ENCODE results near the gene ARFIP1.

The ARFIP1 gene

DNA sequence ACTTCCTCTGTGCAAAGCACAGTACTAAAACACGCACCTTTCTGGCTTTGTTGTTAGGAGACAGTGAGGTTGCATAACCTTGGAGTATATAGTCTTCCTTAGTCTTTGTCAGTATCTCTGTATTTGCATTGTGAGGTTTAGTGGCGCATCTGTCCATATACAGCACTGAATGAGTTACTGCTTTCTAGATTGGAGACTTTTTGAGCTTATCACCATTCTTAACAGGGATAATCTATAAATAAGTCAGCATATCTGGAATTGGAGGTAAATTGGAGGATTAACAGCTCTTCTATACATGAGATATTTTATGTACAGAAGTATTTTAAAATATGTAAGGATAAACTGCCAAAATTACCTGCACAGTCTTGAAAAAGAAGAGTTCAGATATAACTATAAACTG is 160.7 kb downstream of the ARFIP1 start:
- DNase-seq (ENCODE audit: low read depth): no peak

DNA sequence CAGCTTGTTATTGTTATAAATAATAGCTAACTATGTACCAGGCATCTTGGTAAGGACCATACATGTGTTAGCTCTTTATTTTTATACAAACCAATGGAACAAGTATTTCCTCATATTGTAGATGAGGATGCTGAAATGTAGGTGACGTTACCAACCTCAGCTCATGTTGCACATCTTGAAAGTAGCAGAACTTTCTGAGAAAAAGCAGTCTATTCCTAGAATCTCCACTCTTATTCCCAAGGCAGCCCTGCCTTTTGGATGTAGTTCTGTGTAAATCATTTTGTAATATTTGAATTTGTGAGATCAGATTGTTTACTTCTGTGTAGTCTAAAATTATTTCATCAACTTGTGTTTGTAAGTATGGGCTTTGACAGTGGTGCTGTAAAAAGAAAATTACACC is 161.7 kb downstream of the ARFIP1 start:
- DNase-seq (ENCODE audit: low read depth): no peak

DNA sequence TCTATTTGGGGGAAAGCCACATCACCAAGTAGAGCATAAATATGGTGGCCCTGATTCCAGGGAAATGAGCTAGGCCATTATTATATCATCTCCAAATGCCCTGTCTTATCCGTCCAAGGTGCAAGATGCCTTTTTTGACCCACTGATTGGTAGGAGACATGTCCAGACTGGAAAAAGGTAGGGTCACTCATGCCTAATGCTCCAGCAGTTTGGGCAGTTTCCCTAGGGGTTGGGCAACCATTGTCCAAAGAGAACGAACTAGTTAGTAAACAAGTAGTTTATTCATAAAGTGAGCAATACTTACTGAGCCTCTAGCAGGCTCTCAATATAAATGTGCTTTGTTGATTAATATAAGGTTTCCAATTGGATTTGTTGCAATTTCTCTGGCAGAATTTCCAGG is 162.6 kb downstream of the ARFIP1 start:
- DNase-seq (ENCODE audit: low read depth): no peak

DNA sequence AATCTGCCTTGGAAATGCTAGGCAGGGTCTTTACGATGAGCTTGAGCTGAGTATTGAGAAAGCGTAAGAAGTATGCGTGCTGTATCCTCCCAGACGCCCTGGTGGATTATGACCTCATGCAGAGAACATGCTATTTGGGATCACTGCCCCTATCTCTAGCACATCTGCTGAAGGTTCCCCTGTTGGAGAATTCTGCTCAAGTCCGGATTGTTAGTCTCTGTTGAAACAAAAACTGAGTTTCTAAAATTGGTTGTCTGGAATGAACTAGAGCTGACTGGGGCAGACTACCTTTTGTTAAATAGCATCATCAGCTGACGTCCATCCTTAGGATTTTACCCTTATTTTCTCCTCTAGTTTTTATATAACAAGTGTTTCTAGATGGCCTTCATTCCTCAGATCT is 163.9 kb downstream of the ARFIP1 start:
- no peak for DNase-seq (ENCODE audit: low read depth)

DNA sequence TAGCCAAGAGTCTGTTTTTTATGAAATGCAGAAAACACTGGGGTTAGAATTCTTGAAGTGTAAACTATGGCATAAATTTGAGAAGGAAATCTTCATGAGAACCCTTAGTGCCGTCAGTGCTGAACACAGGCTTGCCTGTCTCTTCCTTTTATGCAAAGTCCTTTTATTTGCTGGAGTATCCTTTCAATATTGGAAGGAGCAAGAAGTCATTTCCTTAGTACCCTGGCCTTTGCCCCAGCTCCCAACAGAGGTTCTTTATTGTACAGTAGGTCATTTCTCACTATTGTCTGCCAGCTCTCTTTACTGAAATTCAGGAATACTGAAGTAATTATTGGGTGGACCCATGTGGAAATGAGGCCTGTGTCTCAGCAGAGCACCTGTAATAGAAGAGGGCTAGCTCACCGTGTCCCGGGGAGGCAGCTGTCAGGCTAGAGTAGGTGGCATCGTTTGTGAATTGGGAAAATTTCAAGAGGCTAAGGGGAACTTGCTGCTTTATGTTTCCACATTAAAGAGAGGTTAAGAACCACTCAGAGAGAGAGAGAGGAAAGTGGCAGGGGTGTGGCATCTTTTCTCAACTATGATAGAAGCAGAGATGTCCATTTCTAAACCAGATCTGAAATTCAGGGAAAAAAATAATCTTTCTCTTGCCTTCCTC is 165.0 kb downstream of the ARFIP1 start:
- DNase-seq (ENCODE audit: low read depth): no peak

DNA sequence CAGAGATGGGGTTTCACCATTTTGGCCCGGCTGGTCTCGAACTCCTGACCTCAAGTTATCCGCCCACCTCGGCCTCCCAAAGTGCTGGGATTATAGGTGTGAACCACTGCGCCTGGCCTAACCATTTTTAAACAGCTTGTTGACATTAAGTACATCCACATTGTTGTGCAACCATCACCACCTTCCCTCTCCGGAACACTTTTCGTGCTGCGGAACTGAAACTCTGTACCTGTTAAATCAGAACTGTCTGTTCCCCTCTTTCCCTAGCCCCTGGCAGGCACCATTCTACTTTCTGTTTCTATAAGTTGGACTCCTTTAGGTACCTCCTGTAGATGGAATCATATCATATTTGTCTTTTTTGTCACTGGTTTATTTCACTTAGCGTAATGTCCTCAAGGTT is 165.9 kb downstream of the ARFIP1 start:
- no peak for DNase-seq (ENCODE audit: low read depth)

DNA sequence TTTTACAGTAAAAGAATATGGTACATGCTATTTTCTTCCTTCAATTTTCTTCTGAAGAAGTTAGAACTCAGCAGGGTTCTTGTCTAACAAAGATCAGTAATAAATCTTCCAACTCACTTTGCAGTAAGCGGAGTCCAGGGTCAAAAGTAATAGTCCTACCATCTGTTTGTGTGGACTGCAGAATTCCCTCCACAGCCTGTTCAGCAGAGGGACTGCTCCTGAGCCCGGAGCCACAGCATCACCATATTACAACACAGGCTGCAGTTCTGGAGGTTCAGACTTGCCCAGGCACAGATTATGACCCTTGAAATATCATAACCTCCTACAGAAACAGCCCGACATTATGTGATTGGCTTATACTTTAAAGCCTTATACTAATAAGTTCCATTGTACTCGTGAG is 166.7 kb downstream of the ARFIP1 start:
- no peak for DNase-seq (ENCODE audit: low read depth)

DNA sequence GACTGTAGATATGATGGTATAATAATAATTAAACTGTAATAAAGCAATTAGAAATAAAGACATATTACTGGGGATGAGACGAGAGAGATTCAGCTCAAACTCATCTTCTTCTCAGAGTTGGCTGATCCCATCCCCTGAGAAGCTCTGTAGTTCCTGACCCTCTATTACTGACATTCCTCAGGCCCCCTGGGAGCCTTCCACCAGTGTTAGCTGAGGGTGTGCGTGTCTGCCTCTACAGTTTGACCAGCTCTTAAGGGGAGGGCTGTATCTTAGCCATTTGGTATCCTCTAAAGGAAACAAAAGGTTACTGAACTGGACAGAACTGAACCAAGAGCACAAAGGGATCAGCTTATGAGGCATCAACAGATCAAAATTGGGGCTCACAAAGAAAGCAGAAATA is 167.6 kb downstream of the ARFIP1 start:
- DNase-seq (ENCODE audit: low read depth): no peak

DNA sequence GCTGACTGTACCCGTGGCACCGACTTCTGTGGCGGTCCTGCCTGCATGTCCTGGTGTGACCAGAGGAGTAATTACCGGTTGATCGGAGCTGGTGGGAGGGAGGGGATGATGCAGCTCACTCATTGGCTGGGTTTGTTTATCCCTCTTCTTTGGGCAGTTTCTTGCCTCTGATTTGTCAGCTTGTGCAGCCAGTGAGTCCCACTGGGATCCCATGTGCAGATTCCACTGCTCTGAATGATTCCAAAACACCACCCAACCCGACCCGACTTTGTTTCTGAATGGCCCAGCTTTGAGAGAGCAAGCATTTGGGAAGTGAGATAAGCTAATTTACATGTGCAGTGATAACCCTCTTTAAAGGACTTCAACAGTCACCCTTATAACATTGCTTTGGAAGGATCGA is 170.2 kb downstream of the ARFIP1 start:
- DNase-seq (ENCODE audit: low read depth): no peak

DNA sequence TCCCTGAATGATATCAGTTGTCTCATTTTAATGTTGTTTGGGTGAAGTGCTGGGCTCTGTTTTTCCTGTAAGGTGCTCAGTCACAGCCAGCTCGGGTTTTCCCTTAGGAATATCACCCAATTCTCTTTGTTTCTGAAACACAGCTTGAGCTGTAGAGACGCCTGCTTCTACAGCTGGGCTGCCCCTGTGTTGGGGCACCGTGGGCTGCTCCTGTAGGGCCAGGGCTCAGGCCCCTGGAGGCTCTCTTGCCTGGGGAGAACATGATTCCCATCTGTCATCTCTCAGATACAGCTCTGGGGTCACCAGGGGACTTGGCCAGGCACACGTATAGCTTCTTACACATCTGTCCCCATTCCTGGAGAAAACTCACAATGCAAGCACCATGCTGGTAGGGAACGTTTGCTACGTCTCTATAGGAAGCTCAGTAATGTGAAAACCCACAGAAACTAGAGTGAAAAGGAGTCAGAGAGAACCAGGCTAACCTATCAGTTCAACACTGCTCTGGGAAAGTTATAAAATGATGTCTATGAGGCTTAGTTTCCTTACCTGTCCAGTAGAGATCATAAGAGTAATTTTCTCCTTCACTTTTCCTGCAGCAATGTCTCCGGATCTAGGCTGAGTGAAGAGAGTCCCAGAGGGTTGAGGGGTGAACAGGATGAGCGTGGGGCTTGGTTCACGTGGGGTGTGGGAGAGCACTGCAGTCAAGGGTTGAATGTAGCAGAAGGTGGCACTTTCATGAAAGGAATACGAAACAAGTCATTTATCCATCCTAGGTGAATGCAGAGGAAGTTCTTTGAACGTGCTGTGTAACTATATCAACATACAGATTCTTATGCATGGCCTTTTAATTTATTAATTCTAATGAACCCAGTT is 170.9 kb downstream of the ARFIP1 start:
- no peak for DNase-seq (ENCODE audit: low read depth)

DNA sequence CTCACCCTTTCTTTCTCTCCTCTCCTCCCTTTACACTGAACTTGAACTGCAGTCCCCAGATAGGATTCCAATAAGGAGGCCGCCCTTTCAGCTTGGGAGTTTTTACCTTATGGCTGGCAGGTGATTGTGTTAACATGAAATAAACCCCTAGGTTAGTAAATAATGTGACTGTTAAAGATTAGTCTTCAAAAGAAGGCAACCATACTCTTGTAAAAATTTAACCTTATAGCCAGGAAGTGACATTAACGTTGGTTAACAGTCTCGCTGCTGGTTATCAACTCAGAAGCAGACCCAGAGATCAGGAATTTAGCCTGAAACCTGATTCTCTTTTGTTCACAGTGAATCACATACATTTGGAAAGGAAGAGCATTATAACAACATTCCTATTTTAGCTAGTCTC is 171.6 kb downstream of the ARFIP1 start:
- no peak for DNase-seq (ENCODE audit: low read depth)

DNA sequence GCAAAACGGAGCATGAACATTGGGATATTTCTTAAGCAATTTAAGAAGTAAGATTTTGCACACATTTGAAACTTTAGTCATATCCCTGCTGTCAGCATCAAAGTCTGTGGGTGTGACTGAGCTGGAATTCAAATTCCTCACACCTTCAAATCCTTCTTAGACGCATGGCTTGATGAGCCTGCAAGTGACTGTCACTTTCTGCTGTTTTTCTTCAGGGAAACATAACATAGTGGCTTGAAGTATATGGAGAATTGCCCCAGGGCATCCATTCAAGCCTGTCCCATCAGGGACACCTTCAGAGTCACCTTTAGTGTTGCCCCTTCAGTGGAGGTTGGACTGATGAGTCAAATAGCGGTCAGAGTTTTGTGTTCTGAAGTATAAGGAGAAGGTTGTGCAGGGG is 173.8 kb downstream of the ARFIP1 start:
- DNase-seq (ENCODE audit: low read depth): no peak

DNA sequence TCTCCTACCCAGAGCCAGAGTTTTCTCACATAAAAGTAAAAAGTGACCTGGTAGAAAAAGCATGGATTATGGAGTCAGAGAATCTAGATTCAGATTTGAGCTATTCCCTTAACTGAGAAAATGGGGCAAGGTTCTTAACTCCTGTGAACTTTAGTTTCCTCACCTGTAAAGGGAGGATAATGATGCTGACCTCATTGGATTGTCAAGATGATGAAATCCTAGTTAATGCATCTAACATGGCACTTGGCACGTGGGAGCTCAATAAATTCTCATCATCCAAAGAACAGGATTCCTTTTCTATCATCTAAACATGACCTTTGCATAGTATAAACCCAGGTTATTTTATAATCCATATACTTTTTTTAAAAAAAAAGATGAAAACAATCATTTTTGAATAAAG is 175.0 kb downstream of the ARFIP1 start:
- no peak for DNase-seq (ENCODE audit: low read depth)

DNA sequence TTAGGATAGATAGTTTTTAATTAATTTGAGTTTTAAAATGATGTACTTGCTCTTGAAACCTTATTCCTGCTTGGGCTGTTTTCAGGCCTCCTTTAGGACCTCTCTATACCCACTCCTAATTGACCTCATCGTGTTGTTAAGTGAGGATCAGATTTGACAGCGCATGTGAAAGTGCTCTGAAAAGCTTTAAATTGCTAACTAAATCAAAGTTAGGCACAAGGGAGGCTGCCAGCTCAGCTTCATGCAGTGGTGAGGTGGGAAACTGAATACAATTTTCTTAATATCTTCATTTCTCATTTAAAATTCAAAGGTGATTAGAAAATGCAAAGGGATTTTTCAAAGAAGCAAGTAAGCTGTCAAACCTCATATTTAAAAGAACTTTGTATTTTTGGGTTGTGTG is 176.4 kb downstream of the ARFIP1 start:
- DNase-seq (ENCODE audit: low read depth): no peak

DNA sequence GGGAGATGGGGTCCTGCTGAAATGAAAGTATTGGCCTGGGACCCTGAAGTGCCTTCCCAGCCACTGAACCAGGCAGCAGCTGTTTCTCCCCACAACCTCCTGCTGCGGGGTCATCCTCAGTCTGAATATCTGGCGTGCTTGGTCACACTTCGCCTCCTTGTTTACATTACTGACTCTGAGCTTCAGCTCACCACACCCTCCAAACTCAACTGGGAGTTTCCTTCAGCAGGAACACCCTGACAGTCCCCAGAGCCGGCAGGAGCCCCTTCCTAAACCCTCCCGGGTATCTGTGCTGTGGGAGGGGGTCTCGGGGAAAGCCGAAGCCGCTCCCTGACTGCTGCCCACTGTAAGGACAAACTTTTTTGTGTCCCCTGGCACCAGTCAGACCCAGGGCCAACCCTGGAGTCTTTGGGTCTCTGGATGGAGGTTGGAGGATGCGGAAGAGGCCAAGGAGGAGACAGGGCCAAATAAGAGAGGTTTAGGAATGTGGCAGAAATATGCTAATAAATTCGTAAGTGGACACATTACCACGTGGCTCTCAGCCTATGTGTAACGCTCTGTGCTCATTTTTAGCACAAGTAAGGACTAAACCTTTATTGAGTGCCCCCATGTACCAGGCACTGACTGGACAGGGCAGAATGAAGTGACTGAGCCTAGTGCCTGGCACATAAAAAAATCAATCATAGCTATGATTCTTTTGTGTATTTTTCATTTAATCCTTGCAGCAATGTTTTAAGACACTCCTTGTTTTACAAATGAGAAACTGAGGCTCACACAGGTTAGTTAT is 177.1 kb downstream of the ARFIP1 start:
- no peak for DNase-seq (ENCODE audit: low read depth)

DNA sequence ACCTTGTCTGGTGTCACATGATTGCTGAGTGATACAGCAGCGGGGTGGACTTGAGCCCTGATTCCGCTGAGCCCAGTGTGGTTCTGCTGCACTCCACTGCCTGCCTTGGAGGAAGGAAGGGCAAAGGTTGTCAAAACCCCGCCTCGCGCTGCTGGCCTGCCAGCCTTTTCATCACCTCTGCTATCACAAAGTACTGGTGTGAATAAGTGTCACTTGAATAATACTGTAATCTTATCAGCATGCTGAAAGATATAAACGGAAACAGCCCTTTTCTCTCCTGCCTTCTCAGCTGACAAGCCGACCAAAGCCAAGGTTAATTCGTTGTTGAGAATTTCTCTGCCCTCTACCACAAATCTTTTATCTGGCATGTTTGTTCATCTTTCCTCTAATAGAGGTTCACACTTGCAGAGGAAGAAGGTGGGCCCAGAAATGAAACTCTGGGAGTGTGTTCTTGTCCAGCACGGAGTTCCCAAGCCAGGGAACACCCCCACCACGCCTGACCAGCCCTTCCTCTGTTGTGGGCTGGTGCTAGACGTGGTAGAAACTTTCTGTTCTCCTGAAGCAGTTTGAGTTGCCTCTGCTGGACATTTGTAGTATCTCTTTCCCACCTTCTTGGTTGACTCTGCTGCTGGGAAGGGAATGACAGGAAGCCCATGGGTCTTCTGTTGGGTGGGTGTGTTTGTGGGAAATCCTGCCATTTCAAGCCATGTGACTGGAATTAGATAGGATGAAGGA is 177.8 kb downstream of the ARFIP1 start:
- no peak for DNase-seq (ENCODE audit: low read depth)

DNA sequence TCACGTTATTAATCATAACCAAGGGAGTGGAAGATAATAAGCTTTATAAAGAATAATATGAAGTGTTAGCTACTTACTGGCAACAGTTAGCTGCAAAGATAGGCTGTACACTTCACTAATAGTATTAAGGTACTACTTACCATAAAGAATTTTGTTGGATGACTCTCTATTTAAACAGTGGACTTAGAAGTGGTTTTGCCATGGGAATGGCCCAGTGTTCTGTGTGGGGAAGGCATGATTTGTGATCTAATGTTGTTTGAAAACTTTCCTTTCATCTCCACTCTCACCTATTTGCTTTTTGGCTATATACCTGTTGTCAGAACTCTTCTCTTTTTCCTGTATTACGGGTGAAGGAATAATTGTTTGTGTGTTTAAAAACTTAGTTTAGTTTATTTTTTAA is 179.3 kb downstream of the ARFIP1 start:
- DNase-seq (ENCODE audit: low read depth): no peak

DNA sequence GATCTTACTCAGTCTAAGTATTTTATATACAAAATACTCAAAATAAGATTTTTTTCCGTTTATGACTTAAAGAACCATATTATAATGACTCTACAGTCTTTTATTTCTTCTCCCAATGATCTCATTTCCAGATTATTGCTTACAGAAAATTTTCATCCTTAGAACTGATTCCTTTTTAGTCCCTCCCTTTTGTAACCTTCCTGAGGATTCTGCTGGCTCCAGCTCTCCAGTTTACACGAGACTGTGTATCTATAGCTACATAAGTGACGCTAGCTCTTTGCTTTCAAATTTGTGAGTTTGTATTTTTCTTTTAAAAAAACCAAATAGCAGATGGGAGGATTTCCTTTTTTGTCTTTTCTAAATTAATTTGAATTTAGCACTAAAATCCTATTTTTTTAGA is 180.3 kb downstream of the ARFIP1 start:
- no peak for DNase-seq (ENCODE audit: low read depth)

DNA sequence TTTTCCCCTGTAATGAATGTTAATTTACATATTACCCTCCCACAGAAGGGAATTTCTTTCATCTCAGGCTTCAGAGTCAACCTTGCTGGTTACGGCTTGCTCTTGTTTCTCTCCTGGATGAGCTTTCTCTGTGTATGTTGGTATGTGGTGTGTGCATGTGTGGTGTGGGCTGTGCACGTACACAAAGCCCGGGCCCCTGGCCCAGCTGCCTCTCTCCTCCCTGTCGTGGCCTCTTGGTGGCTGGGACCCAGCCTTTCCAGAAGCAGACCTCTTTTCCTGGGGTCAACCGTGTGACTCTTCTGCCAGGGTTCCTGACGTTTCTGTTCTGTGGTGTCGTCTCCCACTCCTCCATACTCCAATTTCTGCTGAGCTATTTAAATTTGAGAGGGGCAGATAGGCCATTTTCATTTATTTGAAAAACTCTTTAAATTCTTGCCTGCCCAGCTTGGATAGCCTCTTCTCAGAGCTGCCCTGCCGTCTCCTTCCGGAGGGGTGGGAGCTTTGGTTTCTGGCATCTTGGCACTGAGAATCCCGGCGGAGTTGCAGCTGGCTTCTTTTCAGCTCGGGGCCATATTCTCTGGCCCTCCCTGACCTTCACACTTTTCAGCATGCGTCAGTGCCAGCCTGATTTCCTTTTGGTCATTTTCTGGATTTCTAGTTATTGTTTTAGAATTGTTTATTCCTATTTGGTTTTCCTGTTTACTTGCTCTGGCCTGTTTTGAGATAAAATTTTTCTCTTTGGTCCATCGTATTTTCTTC is 181.4 kb downstream of the ARFIP1 start:
- DNase-seq (ENCODE audit: low read depth): no peak

DNA sequence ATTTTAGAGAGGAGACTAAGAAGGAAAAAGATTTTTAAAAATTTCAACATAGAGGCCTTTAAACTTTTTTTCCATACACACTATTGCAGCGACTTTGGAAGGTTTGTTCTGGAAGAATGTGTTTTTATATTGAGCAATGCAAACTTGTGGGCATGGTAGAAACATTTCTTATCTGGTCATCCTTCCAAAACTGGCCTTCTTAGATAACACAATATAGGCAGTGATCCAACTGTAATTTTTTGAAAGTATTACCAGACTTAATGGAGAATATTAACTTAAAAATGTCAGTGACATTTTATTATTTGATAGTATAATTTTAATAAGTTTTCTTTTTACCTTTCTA is 182.0 kb downstream of the ARFIP1 start:
- no peak for DNase-seq (ENCODE audit: low read depth)
